ACC112 (cell line): Measurements from ENCODE around the gene GABRG2.

ENCODE experiments used
- H2AFZ ChIP-seq: fragments of 200-600 bp; sonication (generic); one replicate; pipeline ENCODE4 v1.6.0; 2017; ENCODE audit warnings: antibody characterized with exemption, low read length; ENCODE audit not compliant: unreplicated experiment
- H3K27ac ChIP-seq: fragments of 200-600 bp; sonication (generic); 2 replicates; pipeline ENCODE4 v1.5.1; 2014; ENCODE audit warnings: low read depth, mild to moderate bottlenecking, antibody characterized with exemption, low read length, moderate library complexity
- H3K27me3 ChIP-seq: fragments of 200-600 bp; sonication (generic); 2 replicates; pipeline ENCODE4 v1.6.1; 2014; ENCODE audit warnings: mild to moderate bottlenecking, antibody characterized with exemption, low read length, moderate library complexity, mixed read lengths; ENCODE audit not compliant: insufficient read depth
- H3K36me3 ChIP-seq: fragments of 200-600 bp; sonication (generic); 2 replicates; pipeline ENCODE4 v1.6.1; 2016; ENCODE audit warnings: mild to moderate bottlenecking, antibody characterized with exemption, low read length, moderate library complexity, mixed read lengths; ENCODE audit not compliant: insufficient read depth
- H3K4me1 ChIP-seq: fragments of 200-600 bp; sonication (generic); one replicate; pipeline ENCODE4 v1.6.1; 2016; ENCODE audit warnings: low read length, mixed read lengths; ENCODE audit not compliant: insufficient read depth, unreplicated experiment, control insufficient read depth
- H3K4me3 ChIP-seq: fragments of 200-600 bp; sonication (generic); 2 replicates; pipeline ENCODE4 v1.5.1; 2014; ENCODE audit warnings: mild to moderate bottlenecking, low read depth, low read length
- H3K79me2 ChIP-seq: fragments of 200-600 bp; sonication (generic); one replicate; pipeline ENCODE4 v1.6.0; 2016; ENCODE audit warnings: low read length; ENCODE audit not compliant: control insufficient read depth, unreplicated experiment, insufficient read depth

GABRG2 gene

DNA sequence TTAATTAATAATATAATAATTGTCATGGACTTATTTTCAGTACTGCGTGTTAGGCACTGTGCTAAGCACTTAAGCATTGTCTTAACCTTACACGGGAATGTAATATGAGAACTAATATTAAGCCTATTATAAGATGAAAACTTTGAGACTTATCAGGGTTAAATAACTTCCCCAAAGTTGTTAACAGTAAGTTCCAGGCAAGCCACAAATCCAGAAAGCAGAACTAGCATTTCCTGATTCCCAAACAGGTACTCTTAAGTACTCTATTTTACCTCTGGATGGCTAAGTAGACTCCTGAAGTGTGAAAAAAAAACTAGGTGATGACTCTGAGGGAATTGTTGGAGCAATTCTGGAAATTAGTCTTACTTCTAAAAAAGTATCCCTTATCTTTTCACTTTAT lies 23.8 kb downstream of the GABRG2 start:
- Histone ChIP-seq H3K36me3 (no peaks in the 10 kb centered on the region), H3K4me3 (no peak overlapping the region), H3K79me2 (no peaks in the 10 kb centered on the region), H3K27ac (no peak overlapping the region), H3K27me3 (no peaks in the 10 kb centered on the region), H2AFZ (no peak overlapping the region), H3K4me1 (no peaks in the 10 kb centered on the region)

DNA sequence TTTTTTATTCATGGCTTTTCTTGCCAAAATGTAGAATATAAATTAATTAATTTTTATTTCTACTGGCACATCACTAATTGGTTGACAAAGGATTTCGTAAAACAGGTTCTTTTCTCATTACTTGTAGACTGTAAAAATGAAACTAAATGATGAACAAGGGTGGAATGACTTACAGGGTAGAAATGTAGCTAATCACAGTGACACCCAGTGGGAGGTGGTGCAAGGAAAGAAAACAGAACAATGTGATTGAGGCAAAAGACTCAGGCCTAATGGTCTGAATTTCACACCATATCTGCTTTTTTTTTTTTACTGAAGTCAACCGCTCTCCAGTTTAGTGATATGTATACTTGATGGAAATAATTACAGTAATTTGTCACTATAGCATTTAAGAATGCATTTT lies 28.9 kb downstream of the GABRG2 start:
- H3K36me3 ChIP-seq = no peaks in the 10 kb centered on the region
- H3K27ac ChIP-seq = no peak overlapping the region
- H3K4me3 ChIP-seq = no peak overlapping the region
- no peaks in the 10 kb centered on the region for H3K27me3 ChIP-seq
- H3K4me1 ChIP-seq = no peaks in the 10 kb centered on the region
- no peak overlapping the region for H2AFZ ChIP-seq
- no peaks in the 10 kb centered on the region for H3K79me2 ChIP-seq

DNA sequence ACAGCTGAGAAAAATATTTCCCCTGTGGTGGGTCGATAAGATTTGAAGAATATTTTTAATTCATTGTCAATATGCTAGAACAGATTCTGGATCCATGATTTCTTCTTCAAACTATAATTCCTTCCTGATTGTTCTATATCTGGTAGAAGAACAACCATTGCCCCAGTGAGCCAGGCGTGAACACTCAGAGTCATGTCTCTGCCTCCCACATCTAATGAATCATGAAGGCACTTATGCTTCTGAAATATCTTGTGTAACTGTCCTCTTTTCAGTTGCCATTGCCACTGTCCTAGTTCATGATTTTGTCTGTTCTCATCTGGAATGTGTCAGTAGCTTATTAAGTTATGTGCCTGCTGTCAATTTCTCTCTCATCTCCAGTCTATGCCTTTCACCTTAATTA lies 40.0 kb downstream of the GABRG2 start:
- no peak overlapping the region for H2AFZ ChIP-seq
- no peaks in the 10 kb centered on the region for H3K79me2 ChIP-seq
- no peaks in the 10 kb centered on the region for H3K36me3 ChIP-seq
- no peak overlapping the region for H3K4me3 ChIP-seq
- H3K27me3 ChIP-seq = no peaks in the 10 kb centered on the region
- H3K27ac ChIP-seq = no peak overlapping the region
- no peaks in the 10 kb centered on the region for H3K4me1 ChIP-seq

DNA sequence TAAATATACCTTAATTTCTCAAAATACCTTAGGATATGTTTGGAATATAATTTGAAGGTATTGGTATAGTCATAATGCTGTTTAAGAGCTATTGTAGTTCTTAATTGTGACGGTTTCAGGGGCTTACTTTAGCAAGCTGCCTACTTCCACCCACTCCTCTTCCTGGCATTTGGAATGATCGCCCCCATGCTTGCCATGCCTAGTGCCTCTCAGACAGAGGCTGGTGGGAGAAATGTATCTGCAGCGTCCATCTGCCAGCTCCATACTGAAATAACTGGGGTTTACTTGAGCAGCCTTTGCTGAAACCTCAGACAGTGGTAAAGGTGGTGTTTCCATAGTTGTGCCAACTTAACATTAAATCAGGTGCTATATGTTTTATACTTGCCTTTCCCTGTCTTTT lies 52.2 kb downstream of the GABRG2 start:
- no peaks in the 10 kb centered on the region for H3K36me3 ChIP-seq
- no peak overlapping the region for H2AFZ ChIP-seq
- H3K27ac ChIP-seq = no peak overlapping the region
- H3K79me2 ChIP-seq = no peaks in the 10 kb centered on the region
- no peaks in the 10 kb centered on the region for H3K4me1 ChIP-seq
- H3K27me3 ChIP-seq = no peaks in the 10 kb centered on the region
- H3K4me3 ChIP-seq = no peak overlapping the region

DNA sequence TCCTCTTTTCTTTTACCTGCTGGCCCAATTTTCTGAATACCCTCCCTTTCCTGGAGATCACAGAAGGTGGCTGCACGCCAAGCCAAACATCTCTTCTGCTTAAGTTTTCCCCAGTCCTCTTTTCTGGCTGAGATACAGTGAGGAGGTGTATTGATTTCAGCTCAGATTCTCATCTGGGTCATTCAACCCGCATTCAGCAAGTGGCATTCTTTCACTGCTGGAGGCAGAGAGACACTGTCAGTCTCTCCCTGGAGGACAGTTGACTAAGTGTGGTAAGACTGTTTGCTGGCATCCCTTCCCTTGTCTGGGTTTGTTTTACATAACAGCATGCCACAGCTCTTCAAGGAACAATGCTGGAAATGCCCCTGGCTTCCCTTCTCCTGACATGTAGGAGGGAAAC lies 60.5 kb downstream of the GABRG2 start:
- Histone ChIP-seq H3K4me1 (no peaks in the 10 kb centered on the region), H2AFZ (no peak overlapping the region), H3K27me3 (no peaks in the 10 kb centered on the region), H3K36me3 (no peaks in the 10 kb centered on the region), H3K27ac (no peak overlapping the region), H3K79me2 (no peaks in the 10 kb centered on the region), H3K4me3 (no peak overlapping the region)

DNA sequence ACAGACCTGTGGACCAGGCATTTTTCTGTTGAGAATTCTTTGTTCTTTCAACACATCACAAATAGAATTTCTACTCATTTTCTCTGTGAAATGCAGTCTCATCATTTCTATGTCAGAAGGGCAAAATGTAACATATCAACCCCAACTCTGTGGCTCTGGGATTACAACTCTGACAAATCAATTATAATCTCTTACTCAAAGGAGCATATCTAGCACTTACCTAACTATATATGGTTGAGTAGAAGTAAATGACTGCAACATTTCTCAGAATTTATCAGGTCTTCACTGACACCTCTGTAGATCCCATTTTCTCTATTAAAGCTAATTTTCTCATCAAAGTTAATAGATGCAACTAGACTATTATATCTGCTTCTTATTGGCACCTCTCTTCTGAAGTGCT lies 64.8 kb downstream of the GABRG2 start:
- no peak overlapping the region for H3K27ac ChIP-seq
- no peaks in the 10 kb centered on the region for H3K4me1 ChIP-seq
- H3K36me3 ChIP-seq = no peaks in the 10 kb centered on the region
- H3K79me2 ChIP-seq = no peaks in the 10 kb centered on the region
- H3K27me3 ChIP-seq = no peaks in the 10 kb centered on the region
- H2AFZ ChIP-seq = no peak overlapping the region
- H3K4me3 ChIP-seq = no peak overlapping the region

DNA sequence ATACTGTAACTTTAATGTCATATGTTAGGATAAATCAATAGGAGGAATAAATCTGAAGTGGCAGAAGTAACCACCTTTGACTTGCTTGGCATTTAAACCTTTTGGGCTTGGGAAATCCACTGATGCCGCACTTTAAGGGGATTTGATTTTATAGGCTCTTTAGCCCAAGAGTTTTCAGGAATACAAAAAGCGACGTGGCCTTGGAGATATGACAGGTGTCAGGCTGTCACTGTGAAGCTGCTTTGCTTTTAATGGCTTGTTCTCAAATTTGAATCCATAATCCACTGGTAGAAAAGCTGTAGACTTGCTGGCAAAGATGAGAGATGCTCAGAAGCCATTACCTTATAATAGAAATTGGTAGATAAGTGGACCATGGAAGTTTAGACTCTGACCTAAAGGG lies 71.6 kb downstream of the GABRG2 start:
- Histone ChIP-seq H3K27me3 (no peaks in the 10 kb centered on the region), H3K4me3 (no peak overlapping the region), H3K79me2 (no peaks in the 10 kb centered on the region), H3K36me3 (no peaks in the 10 kb centered on the region), H3K27ac (no peak overlapping the region), H2AFZ (no peak overlapping the region), H3K4me1 (no peaks in the 10 kb centered on the region)

DNA sequence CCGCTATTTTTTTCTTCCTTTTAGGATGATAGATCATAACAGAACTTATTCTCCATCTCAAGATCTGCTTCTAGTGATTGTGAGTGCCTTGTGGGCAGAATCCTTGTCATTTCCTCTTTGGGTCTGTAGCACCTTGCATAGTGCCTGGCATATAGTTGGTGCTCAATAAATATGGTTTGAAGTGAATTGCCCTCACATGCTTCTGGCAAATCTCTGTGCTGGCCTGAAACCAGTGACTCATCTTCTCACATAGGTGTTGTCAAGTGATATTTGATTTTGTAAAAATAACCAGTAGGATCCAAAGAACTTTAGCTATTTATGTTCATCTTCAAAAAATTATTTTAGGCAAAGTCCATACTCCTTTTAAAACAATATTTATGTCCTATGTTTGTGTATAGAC lies 86.7 kb downstream of the GABRG2 start:
- no peak overlapping the region for H3K4me3 ChIP-seq
- no peaks in the 10 kb centered on the region for H3K36me3 ChIP-seq
- no peak overlapping the region for H3K27ac ChIP-seq
- no peaks in the 10 kb centered on the region for H3K4me1 ChIP-seq
- H3K27me3 ChIP-seq = no peaks in the 10 kb centered on the region
- H3K79me2 ChIP-seq = no peaks in the 10 kb centered on the region
- H2AFZ ChIP-seq = no peak overlapping the region

DNA sequence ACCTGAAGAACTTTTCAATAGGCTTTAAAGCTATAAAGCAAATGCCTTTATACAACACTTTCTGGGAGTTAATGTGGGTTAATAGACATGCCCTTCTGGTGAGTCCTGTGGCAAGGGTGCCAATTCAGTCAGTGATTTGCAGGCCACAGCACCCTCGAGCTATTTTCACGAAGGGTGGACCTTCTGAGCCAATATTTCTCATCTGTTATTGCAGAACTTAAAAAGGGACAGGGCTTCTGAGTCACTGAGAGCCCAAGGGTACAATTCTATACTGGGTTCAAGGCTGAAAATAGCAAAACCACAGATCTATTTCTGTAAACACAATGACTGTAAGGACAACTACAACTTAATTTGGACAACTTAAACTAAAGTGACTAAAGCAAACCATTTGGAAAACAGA lies 92.8 kb downstream of the GABRG2 start:
- Histone ChIP-seq H3K4me3 (no peak overlapping the region), H3K36me3 (no peaks in the 10 kb centered on the region), H3K4me1 (no peaks in the 10 kb centered on the region), H3K27me3 (no peaks in the 10 kb centered on the region), H3K79me2 (no peaks in the 10 kb centered on the region), H3K27ac (no peak overlapping the region), H2AFZ (no peak overlapping the region)

DNA sequence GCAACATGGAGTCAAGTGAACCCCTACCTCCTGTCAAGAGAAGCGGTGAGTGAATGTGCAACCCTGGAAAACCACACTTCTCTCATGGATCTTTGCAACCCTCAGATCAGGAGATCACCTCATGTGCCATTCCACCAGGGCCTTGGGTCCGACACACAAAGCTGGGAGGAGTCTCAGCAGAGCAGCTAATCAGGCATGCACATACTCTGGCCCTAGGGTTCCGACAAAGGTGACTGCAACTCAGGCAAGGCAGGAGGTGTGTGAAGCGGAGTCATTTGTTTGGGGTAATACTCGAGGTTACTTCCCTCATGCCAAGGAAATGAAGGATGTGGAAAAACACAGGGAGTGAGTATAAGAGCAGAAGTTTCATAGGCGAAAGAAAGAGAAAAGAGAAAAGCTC lies 96.1 kb downstream of the GABRG2 start:
- Histone ChIP-seq H2AFZ (no peak overlapping the region), H3K27me3 (no peaks in the 10 kb centered on the region), H3K79me2 (no peaks in the 10 kb centered on the region)

DNA sequence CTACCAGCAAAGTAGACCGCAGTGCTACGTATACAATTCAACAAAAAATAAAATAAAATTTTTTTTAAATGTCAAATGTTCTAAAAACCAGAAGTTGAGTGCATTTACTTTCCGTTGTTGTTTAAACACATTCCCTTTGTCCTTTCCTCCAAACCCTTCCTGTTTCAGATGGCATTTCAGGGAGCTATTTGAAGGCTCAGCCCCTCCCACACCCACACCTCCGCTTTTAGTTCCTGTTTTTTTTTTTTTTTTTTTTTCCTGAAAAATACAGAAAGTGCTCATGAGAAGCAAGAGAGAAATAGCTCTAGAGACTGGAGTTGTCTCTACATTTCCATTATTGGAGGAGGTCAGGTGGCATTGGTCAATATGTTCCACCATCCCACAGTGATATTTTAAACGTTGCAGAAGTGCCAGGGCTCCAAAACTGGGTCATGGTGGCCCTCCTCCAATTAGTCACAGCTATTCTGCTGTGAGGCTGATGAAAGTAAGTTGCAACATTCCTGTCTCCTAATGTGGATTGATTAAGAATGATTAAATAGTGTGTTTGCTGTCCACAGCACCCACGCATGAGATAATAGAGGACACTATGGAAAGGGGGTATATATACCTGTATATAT lies 106.9 kb downstream of the GABRG2 start:
- Histone ChIP-seq H3K4me1 (no peaks in the 10 kb centered on the region), H3K27ac (no peak overlapping the region), H3K4me3 (no peak overlapping the region)

More for the DNA sequence above, 96.1 kb downstream of the GABRG2 start:
- Histone ChIP-seq H3K4me1 (no peaks in the 10 kb centered on the region), H3K36me3 (no peaks in the 10 kb centered on the region), H3K4me3 (no peak overlapping the region), H3K27ac (no peak overlapping the region)

More for the DNA sequence above, 106.9 kb downstream of the GABRG2 start:
- H2AFZ ChIP-seq = no peak overlapping the region
- no peaks in the 10 kb centered on the region for H3K36me3 ChIP-seq
- no peaks in the 10 kb centered on the region for H3K27me3 ChIP-seq
- no peaks in the 10 kb centered on the region for H3K79me2 ChIP-seq
